ENCODE data around the gene RASEF. TPM values are rescaled to one million over a fixed set of nuclear protein-coding genes. Genes with fewer than 3 reads are reported as not detected.
"Not testable (repeated sequence)": the region's sequence is repeated elsewhere in the genome, so short reads cannot be mapped to it uniquely, and the experiment has no call there.

RASEF gene
- total and polyA plus RNA-seq, 2 of the 13 experiments (the other 11 are each of a cell fraction or from before 2014, with no cell fraction given) = 0.07 TPM; not detected in 1

GRCh38 chr9:82938426-82939218 lies 124.3 kb downstream of the RASEF start:
- FAIRE-seq (no peak), ATAC-seq (no peak), DNase-seq (ENCODE audit: low spot score) (no peak)
- intact Hi-C loops (cut with micrococcal nuclease; ENCODE audit: unreplicated experiment) = loop anchor here (1.0 kb wide), 1 partner anchor 47 kb away; no protein-coding TSS in a partner anchor
- H3K79me2 ChIP-seq (ENCODE audit: insufficient read depth, low read length) = no peaks in the 10 kb centered on the region
- WGBS (ENCODE audit: low lambda C conversion rate) = 3% methylated on average over 3 of the region's 3 CpGs
- ChIA-PET CTCF (ENCODE audit: low intra/inter-chr PET ratio, low total read pairs) (no interaction called here), POLR2A (no interaction called here)
- H3K9ac ChIP-seq (ENCODE audit: insufficient read depth, low read depth, low read length) = no peak overlapping the region
- no peak overlapping the region for H2AFZ ChIP-seq (ENCODE audit: low read length)
- no peaks in the 10 kb centered on the region for H3K9me3 ChIP-seq (ENCODE audit: low read length)
- H3K36me3 ChIP-seq (replicated peaks in 1 of 2; ENCODE audit: control insufficient read depth in 1 of 2, insufficient read depth in 2 of 2, low read length in 2 of 2) = no peaks in the 10 kb centered on the region
- BruUV-seq (replicated peaks) = no TSS peak
- TF ChIP-seq RBFOX2 (IDR thresholded peaks at IDR 0.05; ENCODE audit: low read depth, low read length) (no peak), ZSCAN22 (CRISPR knock-in tag; IDR thresholded peaks at IDR 0.05) (no peak), ZFP41 (CRISPR knock-in tag; IDR thresholded peaks at IDR 0.05; ENCODE audit: borderline replicate concordance) (no peak), UBTF (CRISPR knock-in tag; IDR thresholded peaks at IDR 0.05) (no peak), FOXK1 (CRISPR knock-in tag; IDR thresholded peaks at IDR 0.05; ENCODE audit: borderline replicate concordance, low read depth) (no peak), NFKB2 (CRISPR knock-in tag; IDR thresholded peaks at IDR 0.05; ENCODE audit: borderline replicate concordance) (no peak), SMARCE1 (IDR thresholded peaks at IDR 0.05; ENCODE audit: borderline replicate concordance) (no peak)
- TF ChIP-seq, protein P1, sequence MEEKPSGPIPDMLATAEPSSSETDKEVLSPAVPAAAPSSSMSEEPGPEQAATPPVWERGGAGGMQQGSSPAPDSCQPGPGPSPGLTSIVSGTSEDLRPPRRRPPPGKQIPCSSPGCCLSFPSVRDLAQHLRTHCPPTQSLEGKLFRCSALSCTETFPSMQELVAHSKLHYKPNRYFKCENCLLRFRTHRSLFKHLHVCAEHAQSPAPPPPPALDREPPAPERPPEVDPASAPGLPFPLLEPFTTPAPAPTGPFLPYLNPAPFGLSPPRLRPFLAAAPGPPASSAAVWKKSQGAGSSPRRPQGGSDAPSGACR (CRISPR knock-in tag; IDR thresholded peaks at IDR 0.05) = no peak
- in situ Hi-C loops (cut with HindIII; ENCODE audit: extremely low pct_ligation_motif_present, low pct_unique_long_range_greater_than_20kb) = no loop called here
- no peak overlapping the region for H3K4me3 ChIP-seq (replicated peaks in 1 of 3; ENCODE audit: insufficient read depth in 1 of 3, low read depth in 2 of 3, low read length in 3 of 3)
- no peak overlapping the region for H3K27ac ChIP-seq (ENCODE audit: extremely low read length, insufficient read depth, low read length)
- H4K20me1 ChIP-seq (ENCODE audit: insufficient read depth, low read length) = no peaks in the 10 kb centered on the region
- H3K4me2 ChIP-seq (ENCODE audit: low read depth, low read length) = no peak overlapping the region
- H3K27me3 ChIP-seq (ENCODE audit: control insufficient read depth in 1 of 2, insufficient read depth in 2 of 2, low read length in 2 of 2) = no peaks in the 10 kb centered on the region
- H3K4me1 ChIP-seq (ENCODE audit: insufficient read depth, low read length) = peaks cover 5% of the 10 kb centered on the region; the same call in 1 of the 2 replicates

DNA sequence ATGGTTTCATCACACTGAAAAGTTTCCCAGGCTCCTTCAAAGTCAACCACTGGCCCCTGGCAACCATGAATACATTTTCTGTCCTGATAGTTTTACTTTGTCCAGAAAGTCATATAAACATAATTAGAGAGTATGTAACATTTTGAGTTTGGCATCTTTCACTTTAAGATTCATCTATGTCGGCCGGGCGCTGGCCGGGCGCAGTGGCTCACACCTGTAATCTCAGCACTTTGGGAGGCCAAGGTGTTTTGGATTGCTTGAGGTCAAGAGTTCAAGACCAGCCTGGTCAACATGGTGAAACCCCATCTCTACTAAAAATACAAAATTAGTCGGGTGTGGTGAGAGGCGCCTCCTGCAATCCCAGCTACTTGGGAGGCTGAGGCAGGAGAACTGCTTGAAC lies 126.4 kb downstream of the RASEF start:
- H3K9me3 ChIP-seq (ENCODE audit: low read length); H3K4me2 ChIP-seq (ENCODE audit: low read depth, low read length); H3K9ac ChIP-seq (ENCODE audit: insufficient read depth, low read depth, low read length); DNase-seq (ENCODE audit: low spot score); intact Hi-C loops (cut with micrococcal nuclease; ENCODE audit: unreplicated experiment); H3K27me3 ChIP-seq (ENCODE audit: control insufficient read depth in 1 of 2, insufficient read depth in 2 of 2, low read length in 2 of 2); H3K4me3 ChIP-seq (replicated peaks in 1 of 3; ENCODE audit: insufficient read depth in 1 of 3, low read depth in 2 of 3, low read length in 3 of 3); FAIRE-seq; H3K36me3 ChIP-seq (replicated peaks in 1 of 2; ENCODE audit: control insufficient read depth in 1 of 2, insufficient read depth in 2 of 2, low read length in 2 of 2); ATAC-seq; H2AFZ ChIP-seq (ENCODE audit: low read length); H4K20me1 ChIP-seq (ENCODE audit: insufficient read depth, low read length); H3K27ac ChIP-seq (ENCODE audit: extremely low read length, insufficient read depth, low read length); POLR2A ChIA-PET; H3K79me2 ChIP-seq (ENCODE audit: insufficient read depth, low read length); H3K4me1 ChIP-seq (ENCODE audit: insufficient read depth, low read length); CTCF ChIA-PET (ENCODE audit: low intra/inter-chr PET ratio, low total read pairs); BruUV-seq (replicated peaks); in situ Hi-C loops (cut with HindIII; ENCODE audit: extremely low pct_ligation_motif_present, low pct_unique_long_range_greater_than_20kb): not testable (repeated sequence)
- 81% methylated on average over 7 of the region's 7 CpGs for WGBS (ENCODE audit: low lambda C conversion rate)

Data from HepG2 (cell line).